Measurements from ENCODE around the gene LYPLAL1. TPM values are rescaled to one million over a fixed set of nuclear protein-coding genes. Genes with fewer than 3 reads are reported as not detected.

Gene LYPLAL1
- total RNA-seq, 4 donors from 2014 or later, result 32.1 to 49.4 (median 39.5) TPM

- no peak overlapping the region for H3K4me3 ChIP-seq (replicated peaks in 1 of 3)
- intact Hi-C loops (cut with DNase I), result no loop called here
- no peak overlapping the region for H3K27ac ChIP-seq
- TF ChIP-seq CTCF (IDR thresholded peaks at IDR 0.05) (no peak), POLR2A (IDR thresholded peaks at IDR 0.05) (no peak)
- no peaks in the 10 kb centered on the region for H3K4me1 ChIP-seq
- WGBS, 2 donors, result 75 to 78% methylated on average over 2 of the region's 2 CpGs
- no peaks in the 10 kb centered on the region for H3K36me3 ChIP-seq
- DNase-seq, result no peak
- no peaks in the 10 kb centered on the region for H3K27me3 ChIP-seq
- H3K9me3 ChIP-seq, result no peaks in the 10 kb centered on the region
Observed at GRCh38 chr1:219144658-219145315, 28.9 kb upstream of the LYPLAL1 start.

GRCh38 chr1:219147571-219148019, 26.1 kb upstream of the LYPLAL1 start:
- DNase-seq, result no peak
- 83 to 90% methylated on average over 1 of the region's 1 CpG for WGBS, 2 donors
- H3K4me3 ChIP-seq (replicated peaks in 1 of 3), result no peak overlapping the region
- no peaks in the 10 kb centered on the region for H3K4me1 ChIP-seq
- no peaks in the 10 kb centered on the region for H3K27me3 ChIP-seq
- no peaks in the 10 kb centered on the region for H3K9me3 ChIP-seq
- H3K36me3 ChIP-seq, result no peaks in the 10 kb centered on the region
- TF ChIP-seq POLR2A (IDR thresholded peaks at IDR 0.05), result no peak
- no peak for TF ChIP-seq CTCF (IDR thresholded peaks at IDR 0.05)
- intact Hi-C loops (cut with DNase I), result no loop called here
- no peak overlapping the region for H3K27ac ChIP-seq

GRCh38 chr1:219149009-219149577, 24.6 kb upstream of the LYPLAL1 start:
- DNase-seq, result no peak
- Histone ChIP-seq H3K4me1 (no peaks in the 10 kb centered on the region), H3K4me3 (replicated peaks in 1 of 3) (no peak overlapping the region), H3K27me3 (no peaks in the 10 kb centered on the region), H3K36me3 (no peaks in the 10 kb centered on the region), H3K27ac (no peak overlapping the region), H3K9me3 (no peaks in the 10 kb centered on the region)
- intact Hi-C loops (cut with DNase I), result no loop called here
- TF ChIP-seq POLR2A (IDR thresholded peaks at IDR 0.05), result no peak
- no peak for TF ChIP-seq CTCF (IDR thresholded peaks at IDR 0.05)

- Histone ChIP-seq H3K36me3 (no peaks in the 10 kb centered on the region), H3K9me3 (no peaks in the 10 kb centered on the region), H3K27me3 (no peaks in the 10 kb centered on the region), H3K27ac (no peak overlapping the region), H3K4me1 (no peaks in the 10 kb centered on the region), H3K4me3 (replicated peaks in 1 of 3) (no peak overlapping the region)
- DNase-seq, result no peak
- no peak for TF ChIP-seq POLR2A (IDR thresholded peaks at IDR 0.05)
- no peak for TF ChIP-seq CTCF (IDR thresholded peaks at IDR 0.05)
- intact Hi-C loops (cut with DNase I), result no loop called here
- WGBS, 2 donors, result 72 to 80% methylated on average over 3 of the region's 3 CpGs
Observed at GRCh38 chr1:219149953-219150352, 23.7 kb upstream of the LYPLAL1 start.

- Histone ChIP-seq H3K4me1 (no peaks in the 10 kb centered on the region), H3K4me3 (replicated peaks in 1 of 3) (no peak overlapping the region), H3K27ac (no peak overlapping the region), H3K27me3 (no peaks in the 10 kb centered on the region), H3K36me3 (no peaks in the 10 kb centered on the region), H3K9me3 (no peaks in the 10 kb centered on the region)
- no peak for DNase-seq
- TF ChIP-seq POLR2A (IDR thresholded peaks at IDR 0.05) (no peak), CTCF (IDR thresholded peaks at IDR 0.05) (no peak)
- WGBS, 2 donors, result 95 to 96% methylated on average over 3 of the region's 3 CpGs
- intact Hi-C loops (cut with DNase I), result no loop called here
Observed at GRCh38 chr1:219150913-219151312, 22.8 kb upstream of the LYPLAL1 start.

All from thyroid gland (tissue), 4 donors.